Loucy (cell line): ENCODE data around the gene RNF130.

ENCODE experiments used
- H2AFZ ChIP-seq: fragments of 200-600 bp; sonication (generic); 2 replicates; pipeline ENCODE4 v1.6.0; 2016; ENCODE audit warnings: antibody characterized with exemption, mild to moderate bottlenecking, low read length, moderate library complexity
- H3F3A ChIP-seq: fragments of 200-600 bp; 2 replicates; pipeline ENCODE4 v1.6.0; 2016; ENCODE audit warnings: antibody characterized with exemption, low read depth, mild to moderate bottlenecking
- H3K27me3 ChIP-seq: fragments of 200-600 bp; sonication (generic); 2 replicates; pipeline ENCODE4 v1.6.1; 2014; ENCODE audit warnings: low read length, mild to moderate bottlenecking; ENCODE audit not compliant: insufficient read depth, poor library complexity, severe bottlenecking
- H3K36me3 ChIP-seq: fragments of 200-600 bp; sonication (generic); 2 replicates; pipeline ENCODE4 v1.6.1; 2016; ENCODE audit warnings: low read length; ENCODE audit not compliant: insufficient read depth
- H3K4me1 ChIP-seq: fragments of 200-600 bp; sonication (generic); 2 replicates; pipeline ENCODE4 v1.5.1; 2014; ENCODE audit warnings: low read length, mild to moderate bottlenecking; ENCODE audit not compliant: insufficient read depth, poor library complexity, severe bottlenecking
- H3K4me2 ChIP-seq: fragments of 200-600 bp; sonication (generic); 2 replicates; pipeline ENCODE4 v1.6.0; 2014; ENCODE audit warnings: antibody characterized with exemption, low read length, low read depth, mild to moderate bottlenecking; ENCODE audit not compliant: poor library complexity, severe bottlenecking
- H3K4me3 ChIP-seq: fragments of 200-600 bp; sonication (generic); 2 replicates; pipeline ENCODE4 v1.5.1; 2014; ENCODE audit warnings: low read length, mild to moderate bottlenecking, mixed read lengths; ENCODE audit not compliant: poor library complexity, severe bottlenecking
- H3K79me2 ChIP-seq: fragments of 200-600 bp; sonication (generic); 2 replicates; pipeline ENCODE4 v1.6.1; 2014; ENCODE audit warnings: low read length; ENCODE audit not compliant: insufficient read depth
- H3K9ac ChIP-seq: fragments of 200-600 bp; sonication (generic); 2 replicates; pipeline ENCODE4 v1.6.0; 2014; ENCODE audit warnings: mild to moderate bottlenecking, low read depth, low read length, moderate library complexity; ENCODE audit not compliant: poor library complexity, severe bottlenecking
- H3K9me2 ChIP-seq: fragments of 200-600 bp; sonication (generic); replicated peaks from 2 replicates; pipeline ENCODE4 v1.6.1; 2016; ENCODE audit warnings: low read depth, low read length, mixed read lengths
- H3K9me3 ChIP-seq: fragments of 200-600 bp; sonication (generic); 2 replicates; pipeline ENCODE4 v1.6.1; 2014; ENCODE audit warnings: mild to moderate bottlenecking, antibody characterized with exemption, low read length, low read depth; ENCODE audit not compliant: insufficient read depth
- H4K20me1 ChIP-seq: fragments of 200-600 bp; sonication (generic); 2 replicates; pipeline ENCODE4 v1.6.0; 2014; ENCODE audit warnings: antibody characterized with exemption, low read length, mild to moderate bottlenecking; ENCODE audit not compliant: insufficient read depth, poor library complexity, severe bottlenecking
- EZH2phosphoT487 ChIP-seq: fragments of 200-600 bp; IDR thresholded peaks from 2 replicates; pipeline ENCODE4 v1.6.1; 2018; ENCODE audit warnings: antibody characterized with exemption, mild to moderate bottlenecking, moderate library complexity, borderline replicate concordance
- TF ChIP-seq, protein P1 (sequence below): fragments of 200-600 bp; sonication (generic); conservative IDR thresholded peaks from 2 replicates; pipeline ENCODE4 v1.5.1; 2014; ENCODE audit warnings: mild to moderate bottlenecking, antibody characterized with exemption, low read length

The RNF130 gene

DNA sequence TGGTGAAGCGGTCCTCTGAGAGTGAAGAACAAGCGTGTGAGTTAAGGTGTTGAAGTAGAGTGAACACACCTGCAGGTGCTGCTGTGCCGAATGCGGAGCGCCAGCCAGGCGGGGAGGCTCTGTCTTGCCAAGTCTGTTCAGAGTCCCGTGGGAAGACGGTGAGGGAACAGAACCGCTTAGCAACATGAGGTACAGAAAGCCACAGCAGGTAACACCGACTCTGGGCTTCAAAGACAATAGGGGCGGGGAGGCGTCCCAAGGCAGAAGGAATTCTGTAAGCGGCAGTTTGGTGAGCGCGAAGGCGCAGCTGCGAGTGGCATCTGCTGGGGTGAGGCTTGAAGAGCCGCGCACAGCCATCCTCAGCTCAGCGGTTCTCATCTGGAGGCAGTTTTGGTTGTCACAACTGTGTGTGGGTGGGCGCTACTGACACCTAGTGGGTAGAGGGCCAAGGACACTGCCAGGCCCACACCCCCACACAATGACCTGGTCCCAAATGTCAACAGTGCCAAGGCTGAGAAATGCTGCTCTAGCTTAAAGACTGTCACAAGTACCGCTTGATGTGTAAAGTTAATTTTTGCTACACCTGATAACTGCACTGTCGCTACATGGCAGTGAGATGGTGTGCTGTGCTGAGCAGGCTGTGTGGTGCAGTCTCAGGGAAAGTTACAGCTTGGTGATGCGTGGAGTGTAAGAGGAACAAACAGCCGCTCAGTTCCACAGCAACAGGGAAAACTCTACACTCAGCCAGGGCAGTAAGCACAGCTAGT is 96.4 kb downstream of the RNF130 start:
- Histone ChIP-seq H3K36me3 (peaks cover 39% of the 10 kb centered on the region; the same call in 1 of the 2 replicates), H4K20me1 (no peaks in the 10 kb centered on the region), H3K4me2 (no peak overlapping the region), H3K4me1 (no peaks in the 10 kb centered on the region), H3K9me2 (no peaks in the 10 kb centered on the region), H3K27me3 (no peaks in the 10 kb centered on the region), H2AFZ (no peak overlapping the region), H3K79me2 (no peaks in the 10 kb centered on the region), H3K9ac (no peak overlapping the region), H3F3A (no peaks in the 10 kb centered on the region), H3K4me3 (no peak overlapping the region), H3K9me3 (no peaks in the 10 kb centered on the region)
- TF ChIP-seq EZH2phosphoT487 = no peak
- TF ChIP-seq, protein P1, sequence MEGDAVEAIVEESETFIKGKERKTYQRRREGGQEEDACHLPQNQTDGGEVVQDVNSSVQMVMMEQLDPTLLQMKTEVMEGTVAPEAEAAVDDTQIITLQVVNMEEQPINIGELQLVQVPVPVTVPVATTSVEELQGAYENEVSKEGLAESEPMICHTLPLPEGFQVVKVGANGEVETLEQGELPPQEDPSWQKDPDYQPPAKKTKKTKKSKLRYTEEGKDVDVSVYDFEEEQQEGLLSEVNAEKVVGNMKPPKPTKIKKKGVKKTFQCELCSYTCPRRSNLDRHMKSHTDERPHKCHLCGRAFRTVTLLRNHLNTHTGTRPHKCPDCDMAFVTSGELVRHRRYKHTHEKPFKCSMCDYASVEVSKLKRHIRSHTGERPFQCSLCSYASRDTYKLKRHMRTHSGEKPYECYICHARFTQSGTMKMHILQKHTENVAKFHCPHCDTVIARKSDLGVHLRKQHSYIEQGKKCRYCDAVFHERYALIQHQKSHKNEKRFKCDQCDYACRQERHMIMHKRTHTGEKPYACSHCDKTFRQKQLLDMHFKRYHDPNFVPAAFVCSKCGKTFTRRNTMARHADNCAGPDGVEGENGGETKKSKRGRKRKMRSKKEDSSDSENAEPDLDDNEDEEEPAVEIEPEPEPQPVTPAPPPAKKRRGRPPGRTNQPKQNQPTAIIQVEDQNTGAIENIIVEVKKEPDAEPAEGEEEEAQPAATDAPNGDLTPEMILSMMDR = peak; percentile 50

DNA sequence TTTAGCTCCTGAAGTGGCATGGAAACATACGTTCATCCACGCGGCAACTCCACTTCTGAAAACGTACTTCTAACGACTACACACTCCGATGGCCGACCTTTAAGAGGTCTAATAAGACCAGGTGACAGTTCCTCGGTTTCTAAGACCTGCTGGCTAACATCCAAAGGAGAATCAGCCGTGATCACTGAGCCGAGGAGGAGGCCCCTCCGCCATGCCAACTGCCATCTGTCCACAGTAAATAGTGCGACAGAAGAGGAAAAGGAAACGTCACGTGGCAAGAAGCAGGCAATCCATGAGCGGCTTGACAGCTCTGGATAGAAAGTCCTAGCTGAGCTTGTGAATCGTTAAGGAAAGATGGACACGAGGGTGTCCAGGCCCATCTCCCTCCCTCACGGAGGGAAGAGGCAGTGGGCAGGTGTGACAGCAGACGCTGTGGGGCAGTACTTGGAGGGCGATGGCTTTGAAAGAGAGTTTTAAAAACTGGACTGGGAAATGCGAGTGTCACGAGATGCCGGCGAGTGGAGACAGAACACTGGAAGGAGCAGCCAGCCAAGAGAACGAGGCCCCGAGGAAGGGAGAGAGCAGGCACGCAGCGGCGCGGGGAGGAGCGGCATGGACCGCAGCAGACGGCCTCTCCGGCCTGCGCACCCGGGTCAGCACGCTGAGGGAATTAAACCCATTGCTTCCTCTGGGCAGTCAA is 97.2 kb downstream of the RNF130 start:
- peaks cover 33% of the 10 kb centered on the region; the same call in 1 of the 2 replicates for H3K36me3 ChIP-seq
- no peaks in the 10 kb centered on the region for H3K27me3 ChIP-seq
- H3K4me1 ChIP-seq = no peaks in the 10 kb centered on the region
- H4K20me1 ChIP-seq = no peaks in the 10 kb centered on the region
- H3K4me3 ChIP-seq = no peak overlapping the region
- TF ChIP-seq EZH2phosphoT487 = no peak
- TF ChIP-seq, protein P1 = no peak
- H2AFZ ChIP-seq = no peak overlapping the region
- H3F3A ChIP-seq = no peaks in the 10 kb centered on the region
- H3K4me2 ChIP-seq = no peak overlapping the region
- no peaks in the 10 kb centered on the region for H3K9me2 ChIP-seq
- H3K9me3 ChIP-seq = no peaks in the 10 kb centered on the region
- no peaks in the 10 kb centered on the region for H3K79me2 ChIP-seq
- H3K9ac ChIP-seq = no peak overlapping the region

DNA sequence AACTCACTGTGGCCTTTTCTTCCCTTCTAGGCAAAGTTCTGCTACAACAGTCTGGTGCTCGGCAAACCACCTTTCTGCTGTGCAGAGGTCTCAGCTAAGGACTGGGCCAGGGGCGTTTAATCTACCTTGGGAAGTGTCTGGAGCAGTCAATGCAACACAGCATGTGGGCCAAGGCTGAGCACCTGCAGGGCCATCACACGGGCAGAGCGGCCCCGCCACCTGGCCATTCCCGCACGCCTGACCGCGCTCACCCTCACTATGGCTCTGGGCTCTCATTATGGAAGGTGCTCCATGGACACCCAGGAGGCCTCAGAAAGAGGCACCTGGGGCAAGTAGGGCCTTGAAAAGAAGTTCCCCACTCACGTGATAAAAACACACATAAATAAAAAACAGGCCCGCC is 98.2 kb downstream of the RNF130 start:
- Histone ChIP-seq H3K36me3 (peaks cover 23% of the 10 kb centered on the region; the same call in 1 of the 2 replicates), H3K4me3 (no peak overlapping the region), H3F3A (no peaks in the 10 kb centered on the region), H4K20me1 (no peaks in the 10 kb centered on the region), H3K4me1 (no peaks in the 10 kb centered on the region), H3K79me2 (no peaks in the 10 kb centered on the region), H2AFZ (no peak overlapping the region), H3K4me2 (no peak overlapping the region), H3K9ac (no peak overlapping the region), H3K27me3 (no peaks in the 10 kb centered on the region), H3K9me2 (no peaks in the 10 kb centered on the region), H3K9me3 (no peaks in the 10 kb centered on the region)
- no peak for TF ChIP-seq EZH2phosphoT487
- TF ChIP-seq, protein P1 = no peak
